Bone marrow (tissue), 2 donors: Measurements from ENCODE around the gene LKAAEAR1.

Source experiments
- DNase-seq, 2 donors: peaks; one replicate each; lab custom pipeline; 2025; lab: John Stamatoyannopoulos, UW

Gene LKAAEAR1

GRCh38 chr20:64036346-64037198 is 47.6 kb downstream of the LKAAEAR1 start:
- DNase-seq = no peak

DNA sequence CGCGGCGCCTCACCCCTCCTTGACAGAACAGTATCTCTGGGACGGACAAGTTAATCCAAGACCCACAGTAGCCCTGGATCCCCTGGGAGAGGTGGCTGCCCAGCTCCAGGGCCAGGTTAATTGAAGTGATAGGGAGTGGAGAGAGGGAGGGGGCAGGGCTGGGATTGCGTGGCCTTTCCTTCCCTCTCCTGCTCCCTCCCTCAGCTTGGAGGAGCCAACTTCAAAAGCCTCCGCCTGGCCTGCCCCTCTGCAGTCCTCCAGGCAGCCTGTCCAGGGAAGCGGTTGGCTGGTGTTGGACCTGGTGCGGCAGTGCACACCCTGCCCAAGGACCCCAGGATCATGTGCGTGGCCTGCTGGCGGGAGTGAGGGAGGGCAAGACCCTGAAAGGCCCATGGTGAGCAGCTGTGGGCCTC is 48.3 kb downstream of the LKAAEAR1 start, which contains the start of gene C20orf204:
C20orf204 (plus strand) TSS at position 250 of the 413 bp plus-strand sequence; CDS start at position 392, 142 bp downstream.
- DNase-seq = no peak

- no peak for DNase-seq
Observed at GRCh38 chr20:64035066-64035932, 48.9 kb downstream of the LKAAEAR1 start.

DNA sequence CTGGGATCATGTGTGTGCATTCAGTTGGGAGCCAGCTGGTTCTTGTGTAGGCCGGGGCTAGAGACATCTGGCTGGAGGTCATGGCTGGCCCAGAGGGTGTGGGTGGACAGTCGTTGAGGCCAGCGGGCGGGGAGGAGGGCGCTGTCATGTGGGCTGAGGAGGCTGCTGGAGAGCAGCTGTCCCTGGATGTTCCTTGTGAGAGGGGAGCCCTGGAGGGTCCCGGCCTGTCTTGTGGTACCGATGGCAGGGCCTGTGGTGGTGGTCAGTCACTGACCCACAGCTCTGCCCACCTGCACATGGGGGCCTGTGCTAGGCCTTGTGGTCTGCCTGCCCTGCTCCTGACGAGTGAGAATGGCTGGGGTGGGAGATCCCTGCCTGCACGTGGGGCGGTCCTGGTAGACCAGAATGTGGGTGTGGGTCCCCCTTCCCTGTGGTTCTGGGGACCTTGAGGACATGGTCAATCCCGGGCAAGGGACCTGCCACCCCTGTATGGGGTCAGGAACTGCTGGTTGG is 50.2 kb downstream of the LKAAEAR1 start:
- no peak for DNase-seq
